Mesodermal cell (in vitro differentiated cells): ENCODE data around the gene C1orf232.

ENCODE experiments used
- H3K27ac ChIP-seq: 2 replicates; pipeline ENCODE4 v1.7.0; 2013; ENCODE audit warnings: mild to moderate bottlenecking, low read depth, low read length, moderate library complexity; ENCODE audit not compliant: severe bottlenecking
- H3K36me3 ChIP-seq: 2 replicates; pipeline ENCODE4 v1.7.1; 2013; ENCODE audit warnings: mild to moderate bottlenecking, low read length, moderate library complexity; ENCODE audit not compliant: control insufficient read depth, insufficient read depth
- H3K4me1 ChIP-seq: one replicate; pipeline ENCODE4 v1.7.1; 2013; ENCODE audit warnings: mild to moderate bottlenecking, low read length; ENCODE audit not compliant: insufficient read depth, control insufficient read depth, poor library complexity, severe bottlenecking
- H3K4me3 ChIP-seq: 2 replicates; pipeline ENCODE4 v1.7.0; 2013; ENCODE audit warnings: low read length, control low read depth, mild to moderate bottlenecking; ENCODE audit not compliant: insufficient read depth, poor library complexity, severe bottlenecking; ENCODE audit errors: extremely low read depth
- H3K9me3 ChIP-seq: 2 replicates; pipeline ENCODE4 v1.7.1; 2013; ENCODE audit warnings: mild to moderate bottlenecking, low read length, moderate library complexity; ENCODE audit not compliant: control insufficient read depth
- WGBS, 2 experiments: methylation state at CpG; one replicate each; pipeline ENCODE4 v1.1.5; 2013; ENCODE audit warnings: missing lambda C conversion rate in 2 of 2; ENCODE audit not compliant: insufficient coverage in 2 of 2; 5-methylcytosine and 5-hydroxymethylcytosine counted together

C1orf232 gene

DNA sequence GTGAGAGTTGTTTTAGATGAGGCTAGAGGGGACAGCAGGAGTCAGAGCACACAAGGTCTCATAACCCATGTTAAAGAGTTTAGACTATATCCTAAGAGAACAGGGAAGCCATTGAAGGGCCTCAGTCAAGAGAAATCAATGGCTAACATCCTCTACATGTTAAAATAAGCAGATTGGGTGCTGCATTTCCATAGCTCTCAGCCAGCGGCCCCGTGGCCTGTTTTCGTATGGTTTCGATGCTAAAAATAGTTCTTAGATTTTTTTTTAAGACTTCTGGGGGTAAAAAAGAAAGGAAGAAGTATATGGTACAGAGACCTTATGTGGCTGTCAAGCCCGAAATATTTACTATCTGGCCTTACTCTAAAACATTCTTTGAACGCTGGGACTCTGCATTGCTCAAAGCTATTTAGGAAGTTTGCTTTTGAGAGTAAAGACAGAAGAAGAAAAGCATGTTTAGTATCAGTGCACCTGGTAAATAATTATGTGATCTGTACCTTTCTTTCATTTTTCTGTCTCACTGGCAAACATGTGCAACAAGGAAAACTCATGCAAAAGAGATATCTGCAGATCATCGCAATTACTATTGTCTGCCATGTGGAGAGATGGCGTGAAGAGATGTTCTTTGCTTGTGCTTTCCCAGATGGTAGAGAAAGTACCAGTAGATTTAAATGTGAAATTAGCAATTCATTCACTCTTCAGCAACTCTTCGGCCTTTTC, 48.7 kb downstream of the C1orf232 start:
- Histone ChIP-seq H3K4me1 (no peaks in the 10 kb centered on the region), H3K36me3 (peaks cover under 1% of the 10 kb centered on the region), H3K4me3 (no peak overlapping the region), H3K27ac (no peak overlapping the region), H3K9me3 (no peaks in the 10 kb centered on the region)
- WGBS, 2 experiments: 92 to 100% methylated on average over 4 to 6 of the region's 9 CpGs

DNA sequence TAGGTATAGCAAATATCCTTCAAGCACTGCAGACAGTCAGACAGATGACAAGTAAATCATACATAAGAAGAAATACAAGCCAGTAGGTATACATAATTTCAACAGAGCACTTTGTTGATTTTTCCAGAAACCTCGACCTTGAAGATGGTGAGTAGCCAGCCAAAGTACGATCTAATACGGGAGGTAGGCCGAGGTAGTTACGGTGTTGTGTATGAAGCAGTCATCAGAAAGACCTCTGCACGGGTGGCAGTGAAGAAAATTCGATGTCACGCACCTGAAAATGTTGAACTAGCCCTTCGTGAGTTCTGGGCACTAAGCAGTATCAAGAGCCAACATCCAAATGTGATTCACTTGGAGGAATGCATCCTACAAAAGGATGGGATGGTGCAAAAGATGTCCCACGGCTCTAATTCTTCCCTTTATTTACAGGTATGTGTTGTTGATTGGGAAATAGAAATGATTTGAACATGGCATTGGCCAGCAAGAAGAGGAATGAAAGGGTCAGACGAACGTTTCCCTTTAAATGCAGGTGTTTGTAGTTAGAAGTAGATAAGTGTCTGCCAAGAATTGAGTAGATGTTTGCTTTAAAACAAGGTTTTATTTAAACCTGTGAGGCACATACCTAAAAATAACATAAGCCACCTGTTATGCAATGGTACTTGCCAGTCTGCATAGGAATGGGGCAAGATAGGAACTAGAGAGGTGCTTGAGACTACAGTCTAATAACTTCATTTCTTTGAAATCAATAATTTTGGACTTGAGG, 54.4 kb downstream of the C1orf232 start:
- 88 to 91% methylated on average over 10 to 12 of the region's 12 CpGs for WGBS, 2 experiments

More for the DNA sequence above, 54.4 kb downstream of the C1orf232 start:
- Histone ChIP-seq H3K36me3 (peaks cover 8% of the 10 kb centered on the region), H3K4me1 (peaks cover 7% of the 10 kb centered on the region), H3K9me3 (no peaks in the 10 kb centered on the region), H3K27ac (no peak overlapping the region), H3K4me3 (no peak overlapping the region)
